ENCODE data around the gene PCSK5.
A peak's percentile ranks its signal among the peaks of the same experiment; 100 is the strongest.

DNA sequence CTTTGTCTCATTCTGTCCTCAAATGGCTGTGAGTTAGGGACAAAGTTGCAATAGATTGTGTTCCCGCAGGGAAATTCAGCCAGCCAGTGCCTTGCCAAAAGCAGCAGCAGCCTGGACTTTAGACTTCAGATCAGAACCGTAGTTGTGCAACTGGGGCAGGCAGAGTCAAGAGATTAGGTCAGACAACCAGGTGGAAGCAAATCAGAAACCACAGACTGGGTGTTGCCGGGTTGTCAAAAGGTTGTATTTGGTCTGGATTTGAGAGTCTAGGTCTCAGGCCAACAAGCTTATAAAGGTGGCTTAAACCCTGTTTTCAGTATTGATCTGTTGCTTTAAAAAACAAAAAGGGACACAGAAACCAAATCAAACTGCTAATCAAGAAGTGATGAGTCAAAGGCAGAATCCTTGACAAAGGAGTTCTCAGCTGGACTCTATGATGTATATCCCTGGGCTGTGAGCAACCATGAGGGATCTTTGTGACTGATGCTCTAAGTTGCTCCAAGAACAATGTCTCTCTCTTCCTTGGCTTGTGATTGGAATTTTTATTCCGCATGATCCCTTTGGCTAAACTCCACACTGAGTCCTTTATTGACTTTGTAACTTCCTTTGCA lies 482.8 kb downstream of the PCSK5 start:
- peak in 1 of 2 donors; percentile 32 for TF ChIP-seq POLR2AphosphoS5 (IDR thresholded peaks at IDR 0.05)
- no peak for TF ChIP-seq EP300 (IDR thresholded peaks at IDR 0.05)
- TF ChIP-seq, protein P1, sequence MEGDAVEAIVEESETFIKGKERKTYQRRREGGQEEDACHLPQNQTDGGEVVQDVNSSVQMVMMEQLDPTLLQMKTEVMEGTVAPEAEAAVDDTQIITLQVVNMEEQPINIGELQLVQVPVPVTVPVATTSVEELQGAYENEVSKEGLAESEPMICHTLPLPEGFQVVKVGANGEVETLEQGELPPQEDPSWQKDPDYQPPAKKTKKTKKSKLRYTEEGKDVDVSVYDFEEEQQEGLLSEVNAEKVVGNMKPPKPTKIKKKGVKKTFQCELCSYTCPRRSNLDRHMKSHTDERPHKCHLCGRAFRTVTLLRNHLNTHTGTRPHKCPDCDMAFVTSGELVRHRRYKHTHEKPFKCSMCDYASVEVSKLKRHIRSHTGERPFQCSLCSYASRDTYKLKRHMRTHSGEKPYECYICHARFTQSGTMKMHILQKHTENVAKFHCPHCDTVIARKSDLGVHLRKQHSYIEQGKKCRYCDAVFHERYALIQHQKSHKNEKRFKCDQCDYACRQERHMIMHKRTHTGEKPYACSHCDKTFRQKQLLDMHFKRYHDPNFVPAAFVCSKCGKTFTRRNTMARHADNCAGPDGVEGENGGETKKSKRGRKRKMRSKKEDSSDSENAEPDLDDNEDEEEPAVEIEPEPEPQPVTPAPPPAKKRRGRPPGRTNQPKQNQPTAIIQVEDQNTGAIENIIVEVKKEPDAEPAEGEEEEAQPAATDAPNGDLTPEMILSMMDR (IDR thresholded peaks at IDR 0.05), result no peak
